ENCODE measurements around the gene CDH4. TPM values are rescaled to one million over a fixed set of nuclear protein-coding genes. Genes with fewer than 3 reads are reported as not detected.

The CDH4 gene
- total and polyA plus RNA-seq, 2 of the 8 experiments (the other 6 are each of a cell fraction or from before 2014, with no cell fraction given), result 4.3 to 7.9 TPM

DNA sequence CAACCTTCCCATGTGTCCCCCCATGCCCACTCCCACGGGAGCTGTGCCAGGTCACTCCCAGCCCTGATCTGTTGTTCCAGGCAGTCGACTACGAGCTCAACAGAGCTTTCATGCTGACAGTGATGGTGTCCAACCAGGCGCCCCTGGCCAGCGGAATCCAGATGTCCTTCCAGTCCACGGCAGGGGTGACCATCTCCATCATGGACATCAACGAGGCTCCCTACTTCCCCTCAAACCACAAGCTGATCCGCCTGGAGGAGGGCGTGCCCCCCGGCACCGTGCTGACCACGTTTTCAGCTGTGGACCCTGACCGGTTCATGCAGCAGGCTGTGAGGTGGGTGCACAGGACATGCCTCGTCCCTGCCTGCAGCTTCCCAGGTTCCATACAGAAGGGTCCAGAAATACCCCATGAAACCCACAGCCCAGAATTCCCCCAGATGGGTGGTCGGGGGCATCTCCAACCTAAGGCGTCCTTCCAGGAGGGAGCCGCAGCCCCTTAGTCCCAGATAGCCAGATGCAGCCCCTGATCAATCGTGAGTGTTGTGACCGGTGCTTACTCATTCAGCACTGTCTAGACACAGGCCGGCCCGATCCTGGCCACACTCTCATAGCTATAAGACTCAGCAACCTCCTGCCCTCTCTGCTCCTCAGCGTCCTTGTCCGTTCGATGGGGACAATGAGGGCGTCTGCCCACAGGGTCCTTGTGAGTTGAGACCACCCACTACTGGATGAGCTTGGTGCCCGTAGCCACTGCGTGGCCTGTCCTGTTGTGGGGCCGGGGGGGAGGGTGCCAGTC is 671.5 kb downstream of the CDH4 start:
- CTCF ChIA-PET (ENCODE audit: partially characterized antibody), result interaction anchor here (0.5 to 1.9 kb wide), 3 partner anchors 27 to 87 kb away, joined by 3 to 5 read pairs (median 3); no protein-coding TSS in a partner anchor

More for the DNA sequence above, 671.5 kb downstream of the CDH4 start:
- no peak overlapping the region for H4K5ac ChIP-seq (ENCODE audit: insufficient read length, low read depth, low read length)
- no peak for TF ChIP-seq SP2 (IDR thresholded peaks at IDR 0.05; ENCODE audit: low read length)
- TF ChIP-seq RXRA (IDR thresholded peaks at IDR 0.05; ENCODE audit: insufficient read depth, low read depth, low read length), result no peak
- no peak for TF ChIP-seq SIN3A (conservative IDR thresholded peaks at IDR 0.05 in 1 of 2, IDR thresholded peaks at IDR 0.05 in 1 of 2; ENCODE audit: low read depth in 1 of 2, low read length in 2 of 2)
- TF ChIP-seq CTBP2 (IDR thresholded peaks at IDR 0.05; ENCODE audit: borderline replicate concordance, insufficient read depth, insufficient read length, low read length), result no peak
- no peak for TF ChIP-seq RAD21 (IDR thresholded peaks at IDR 0.05 in 1 of 2, conservative IDR thresholded peaks at IDR 0.05 in 1 of 2; ENCODE audit: low read depth in 2 of 2, low read length in 2 of 2)
- TF ChIP-seq CREB1 (IDR thresholded peaks at IDR 0.05), result no peak
- no peak for TF ChIP-seq HDAC2 (IDR thresholded peaks at IDR 0.05; ENCODE audit: borderline replicate concordance in 1 of 2, low read depth in 2 of 2, low read length in 2 of 2)
- TF ChIP-seq KDM4A (IDR thresholded peaks at IDR 0.05; ENCODE audit: low read depth, low read length, severe bottlenecking), result no peak
- TF ChIP-seq ASH2L (IDR thresholded peaks at IDR 0.05; ENCODE audit: low read length), result no peak
- TF ChIP-seq SP4 (IDR thresholded peaks at IDR 0.05; ENCODE audit: low read length), result no peak
- no peak for TF ChIP-seq RFX5 (IDR thresholded peaks at IDR 0.05; ENCODE audit: borderline replicate concordance, low read depth, low read length)
- no peak for TF ChIP-seq SP1 (IDR thresholded peaks at IDR 0.05; ENCODE audit: low read depth, low read length)
- no peak overlapping the region for H3K4me3 ChIP-seq (ENCODE audit: extremely low read depth in 1 of 4, insufficient read depth in 2 of 4, low read depth in 3 of 4, low read length in 4 of 4)
- H3K23me2 ChIP-seq (ENCODE audit: low read depth, low read length), result peaks cover 7% of the 10 kb centered on the region; the same call in 1 of the 2 replicates
- DNase-seq (ENCODE audit: low read depth in 1 of 2, low spot score in 2 of 2) (peak in 1 of 2 experiments; percentile 39), FAIRE-seq (no peak)
- no peaks in the 10 kb centered on the region for H3K79me2 ChIP-seq (ENCODE audit: control insufficient read depth in 1 of 2, insufficient read depth in 2 of 2, low read length in 2 of 2)
- H2BK20ac ChIP-seq (ENCODE audit: low read length), result no peak overlapping the region
- no peak overlapping the region for H2AK5ac ChIP-seq (ENCODE audit: low read depth, low read length)
- no peak overlapping the region for H3K18ac ChIP-seq (ENCODE audit: extremely low read depth, low read length)
- no peak overlapping the region for H3K27ac ChIP-seq (ENCODE audit: low read depth, low read length)
- no peak overlapping the region for H4K91ac ChIP-seq (replicated peaks; ENCODE audit: insufficient read length, low read length)
- no peak overlapping the region for H2BK5ac ChIP-seq (ENCODE audit: low read depth, low read length)
- no peak overlapping the region for H3K9ac ChIP-seq (replicated peaks in 1 of 4; ENCODE audit: extremely low read depth in 1 of 4, low read depth in 3 of 4, low read length in 3 of 4)
- POLR2A ChIA-PET (ENCODE audit: partially characterized antibody), result no interaction called here
- no peak overlapping the region for H3K14ac ChIP-seq (ENCODE audit: insufficient read length)
- WGBS, 2 experiments (ENCODE audit: extremely low coverage in 1 of 2, insufficient coverage in 1 of 2, insufficient read length in 1 of 2, insufficient replicate concordance in 2 of 2, low coverage in 1 of 2, low lambda C conversion rate in 2 of 2, missing lambda C conversion rate in 1 of 2), result 85% methylated on average over 26 of the region's 28 CpGs; no CpG with 5 or more reads in 1 of the 2 experiments
- no peak overlapping the region for H2AFZ ChIP-seq (ENCODE audit: low read length)
- no peak overlapping the region for H3K56ac ChIP-seq (replicated peaks; ENCODE audit: insufficient read length, low read depth, low read length)
- no peak overlapping the region for H3K23ac ChIP-seq (ENCODE audit: insufficient read length)
- no peak overlapping the region for H2BK15ac ChIP-seq (ENCODE audit: low read length)
- H3K9me3 ChIP-seq (ENCODE audit: insufficient read depth in 2 of 2, low read depth in 1 of 2, low read length in 1 of 2), result peaks cover 7 to 17% of the 10 kb centered on the region in 2 experiments; a peak in 2 of 4 replicates
- no peaks in the 10 kb centered on the region; a peak in 1 of 8 replicates for H3K36me3 ChIP-seq (ENCODE audit: control insufficient read depth in 2 of 4, insufficient read depth in 4 of 4, low read length in 3 of 4)
- H2BK12ac ChIP-seq (ENCODE audit: low read depth, low read length), result no peak overlapping the region
- H4K20me1 ChIP-seq (replicated peaks in 1 of 2; ENCODE audit: control insufficient read depth in 1 of 2, insufficient read depth in 2 of 2, low read length in 2 of 2), result peaks cover 0 to 4% of the 10 kb centered on the region in 2 experiments
- no peak overlapping the region for H3K4ac ChIP-seq (replicated peaks; ENCODE audit: insufficient read length, low read depth, low read length)
- no peak overlapping the region for H3K4me2 ChIP-seq (ENCODE audit: insufficient read depth in 1 of 2, low read depth in 2 of 2, low read length in 2 of 2)
- H3K27me3 ChIP-seq (replicated peaks in 1 of 4; ENCODE audit: control insufficient read depth in 3 of 4, extremely low read depth in 1 of 4, insufficient read depth in 3 of 4, low read length in 3 of 4), result peaks cover 0 to 2% (median 0%) of the 10 kb centered on the region in 4 experiments; a peak in 1 of 7 replicates
- no peaks in the 10 kb centered on the region for H3K4me1 ChIP-seq (replicated peaks in 1 of 4; ENCODE audit: control insufficient read depth in 3 of 4, insufficient read depth in 4 of 4, low read length in 3 of 4)
- no peaks in the 10 kb centered on the region for H3K79me1 ChIP-seq (ENCODE audit: low read depth, low read length)
- no peak overlapping the region for H2BK120ac ChIP-seq (replicated peaks; ENCODE audit: low read depth, low read length)
- peak overlapping the region; percentile 79; the same call in 1 of the 2 replicates for H4K8ac ChIP-seq (ENCODE audit: extremely low read depth, insufficient read depth, low read length)

Data from H1 (cell line).